GM18508 (cell line): Measurements from ENCODE around the gene CD300LB.
"Not testable (repeated sequence)": the region's sequence is repeated elsewhere in the genome, so short reads cannot be mapped to it uniquely, and the experiment has no call there.

Experiments used
- ATAC-seq: cut with Tn5 transposase; IDR thresholded peaks from one replicate; pipeline ENCODE4 v1.9.1; 2021; ENCODE audit warnings: moderate number of reproducible peaks; ENCODE audit not compliant: insufficient read depth, unreplicated experiment

CD300LB gene

DNA sequence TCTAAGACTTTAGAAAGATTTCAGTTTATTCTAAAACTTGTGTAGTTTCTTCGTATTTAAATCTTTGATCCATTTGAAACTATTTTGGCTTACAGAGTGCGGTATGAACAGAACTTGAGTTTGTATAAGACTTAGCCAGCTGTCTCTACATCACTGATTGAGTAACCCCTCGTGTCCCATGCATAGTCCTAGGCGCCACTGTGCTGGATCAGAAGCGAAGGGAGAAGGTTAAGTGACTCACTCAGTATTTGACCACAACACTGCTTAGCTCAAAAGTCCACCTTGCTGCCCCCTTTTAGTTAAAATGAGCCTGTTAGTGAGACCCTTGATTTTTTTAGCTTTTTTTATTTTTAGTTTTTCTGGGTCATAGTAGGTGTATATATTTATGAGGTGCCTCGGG is 28.4 kb downstream of the CD300LB start:
- no peak for ATAC-seq

DNA sequence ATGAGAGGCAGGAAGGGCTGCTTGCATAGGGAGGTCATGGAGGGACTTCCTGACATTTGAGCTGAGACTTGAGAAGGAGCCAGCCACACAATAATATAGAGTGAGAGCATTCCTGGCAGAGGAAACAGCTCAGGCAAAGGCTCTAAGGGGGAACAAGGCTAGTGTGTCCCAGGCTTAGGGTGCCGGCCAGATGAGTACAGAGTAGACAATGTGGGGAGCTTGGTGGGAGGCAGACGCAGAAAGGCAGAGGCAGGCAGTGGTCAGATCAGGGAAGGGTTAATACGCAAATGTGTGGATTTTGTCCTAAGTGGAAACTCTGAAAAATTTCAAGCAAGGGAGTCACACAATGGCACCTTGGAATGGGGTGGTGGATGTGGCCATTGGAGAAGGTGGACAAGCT is 31.3 kb downstream of the CD300LB start:
- no peak for ATAC-seq

DNA sequence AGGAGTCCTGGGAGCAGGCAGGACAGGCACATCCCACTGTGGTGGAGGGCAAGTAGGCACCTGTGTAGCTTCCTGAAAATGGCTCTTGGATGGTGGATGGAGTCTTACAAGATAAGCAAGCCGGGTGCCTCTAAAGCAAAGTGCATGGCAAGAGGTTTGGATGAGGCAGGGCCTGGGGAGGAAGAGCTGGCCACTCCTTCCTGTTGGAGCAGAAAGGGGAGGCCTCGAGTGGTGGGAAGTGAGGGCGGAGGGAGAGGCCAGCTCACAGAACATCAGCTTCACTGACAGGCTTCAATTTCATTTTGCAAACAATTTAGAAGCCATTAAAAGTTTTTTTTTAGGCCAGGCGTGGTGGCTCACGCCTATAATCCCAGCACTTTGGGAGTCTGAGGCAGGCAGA is 33.8 kb downstream of the CD300LB start:
- ATAC-seq, result no peak

DNA sequence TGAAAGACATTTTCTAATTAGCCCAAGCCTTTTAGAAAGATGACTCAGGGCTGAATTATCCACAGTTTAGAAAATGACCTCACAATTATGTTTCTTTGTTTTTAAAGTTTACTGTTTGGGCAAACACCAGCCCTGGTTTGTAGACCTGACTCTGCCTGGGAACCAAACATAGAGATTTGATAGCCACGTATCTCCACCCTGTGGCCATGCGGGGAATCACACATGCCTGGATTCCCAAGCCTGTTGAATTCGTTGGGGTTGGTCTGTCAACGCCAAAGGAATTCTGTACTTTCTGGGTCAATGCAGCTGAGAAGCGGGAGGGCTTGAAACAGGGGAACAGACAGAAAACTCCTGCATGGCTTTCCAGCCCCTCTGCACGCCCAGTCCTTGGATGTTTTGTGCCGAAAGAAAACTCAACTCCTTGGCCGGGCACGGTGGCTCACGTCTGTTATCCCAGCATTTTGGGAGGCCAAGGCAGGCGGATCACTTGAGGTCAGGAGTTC is 37.9 kb downstream of the CD300LB start:
- no peak for ATAC-seq

DNA sequence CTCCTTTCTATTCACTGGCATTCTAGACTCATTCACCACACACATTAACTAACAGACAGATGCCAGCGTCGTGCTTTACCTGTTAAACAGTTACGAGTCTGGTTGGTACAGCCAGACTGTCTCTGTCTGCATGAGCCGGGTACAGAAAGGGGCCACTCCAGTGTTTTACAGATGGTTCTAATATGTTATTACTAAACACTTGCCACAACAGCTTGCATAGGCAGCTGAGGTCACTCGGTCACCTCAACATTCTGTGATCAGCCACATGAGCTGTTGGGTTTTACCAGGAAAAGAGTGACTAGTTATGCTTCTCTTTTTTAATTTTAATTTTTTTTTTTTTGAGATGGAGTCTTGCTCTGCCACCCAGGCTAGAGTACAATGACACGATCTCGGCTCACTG is 39.6 kb downstream of the CD300LB start:
- no peak for ATAC-seq

DNA sequence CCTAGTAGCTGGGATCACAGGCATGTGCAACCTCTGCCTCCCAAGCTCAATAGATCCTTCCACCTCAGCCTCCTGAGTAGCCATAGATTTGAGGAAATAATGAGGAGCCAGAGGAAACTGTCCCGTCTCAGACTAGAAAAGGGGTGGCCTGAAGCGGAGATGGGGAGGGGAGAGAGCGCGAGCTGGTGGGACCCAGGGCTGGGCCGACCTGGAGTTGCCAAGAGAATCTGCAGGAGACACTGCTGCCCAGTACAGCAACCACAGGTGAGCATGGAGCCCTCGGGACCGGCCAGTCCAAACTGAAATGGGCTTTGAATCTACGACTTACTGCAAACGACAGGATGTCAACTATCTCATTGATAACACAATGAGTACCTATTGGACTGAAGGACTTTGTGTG is 40.6 kb downstream of the CD300LB start:
- no peak for ATAC-seq

DNA sequence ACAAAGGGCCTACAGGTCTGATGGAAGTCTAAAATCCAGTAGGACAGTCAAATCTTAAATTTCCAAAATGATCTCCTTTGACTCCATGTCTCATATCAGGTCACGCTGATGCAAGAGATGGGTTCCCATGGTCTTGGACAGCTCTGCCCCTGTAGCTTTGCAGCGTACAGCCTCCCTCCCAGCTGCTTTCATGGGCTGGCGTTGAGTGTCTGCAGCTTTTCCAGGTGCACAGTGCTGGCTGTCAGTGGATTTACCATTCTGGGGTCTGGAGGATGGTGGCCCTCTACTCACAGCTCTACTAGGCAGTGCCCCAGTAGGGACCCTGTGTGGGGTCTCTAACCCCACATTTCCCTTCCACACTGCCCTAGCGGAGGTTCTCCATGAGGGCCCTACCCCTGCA is 43.0 kb downstream of the CD300LB start:
- not testable (repeated sequence) for ATAC-seq

DNA sequence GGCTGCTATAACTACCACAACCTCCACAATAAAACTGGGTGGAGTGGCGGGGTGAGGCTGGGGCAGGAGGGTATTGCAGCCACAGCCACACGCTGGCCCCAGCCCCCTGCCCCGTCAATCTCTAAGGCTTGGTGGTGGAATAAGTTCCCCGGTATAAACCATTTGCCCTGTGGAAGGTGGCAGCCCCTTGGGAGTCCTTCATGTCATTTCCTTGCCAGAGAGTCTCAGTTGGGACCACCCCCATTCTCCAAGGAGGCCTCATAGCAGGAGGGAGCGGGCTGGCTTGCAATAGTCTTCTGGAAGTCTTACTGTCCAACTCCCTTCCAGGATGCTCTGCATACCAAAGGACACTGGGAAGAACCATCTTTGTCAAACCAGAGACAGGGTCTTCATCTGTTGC is 45.4 kb downstream of the CD300LB start:
- ATAC-seq, result no peak

DNA sequence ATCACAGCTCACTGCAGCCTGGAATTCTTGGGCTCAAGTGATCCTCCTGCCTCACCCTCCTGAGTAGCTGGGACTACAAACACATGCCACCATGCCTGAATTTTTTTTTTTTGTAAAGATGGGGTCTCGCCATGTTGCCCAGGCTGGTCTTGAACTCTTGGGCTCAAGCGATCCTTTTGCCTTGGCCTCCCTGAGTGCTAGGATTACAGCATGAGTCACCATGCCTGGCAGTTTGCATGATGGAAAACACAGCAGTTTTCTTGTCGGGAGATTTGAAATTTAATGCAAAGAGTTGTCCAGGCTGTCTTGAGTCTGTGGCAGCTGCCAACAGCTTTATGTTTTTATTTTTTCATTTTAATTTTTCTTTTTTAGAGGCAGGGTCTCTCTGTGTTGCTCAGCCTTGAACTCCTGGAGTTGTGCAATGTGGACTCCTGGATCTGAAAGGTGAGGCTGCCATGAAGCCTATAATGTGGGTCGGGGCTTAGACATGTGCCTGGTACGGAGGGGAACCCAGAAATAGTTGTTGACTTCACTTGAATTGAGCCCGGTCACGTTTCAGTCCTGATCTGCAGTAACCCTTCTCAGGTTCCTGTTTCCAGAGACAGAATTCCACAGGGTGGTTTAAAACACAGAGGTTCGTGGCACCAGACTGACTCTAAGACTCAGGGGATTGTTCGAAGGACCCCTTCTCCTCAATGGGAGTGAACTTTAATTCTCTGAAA is 46.1 kb downstream of the CD300LB start:
- ATAC-seq, result no peak

DNA sequence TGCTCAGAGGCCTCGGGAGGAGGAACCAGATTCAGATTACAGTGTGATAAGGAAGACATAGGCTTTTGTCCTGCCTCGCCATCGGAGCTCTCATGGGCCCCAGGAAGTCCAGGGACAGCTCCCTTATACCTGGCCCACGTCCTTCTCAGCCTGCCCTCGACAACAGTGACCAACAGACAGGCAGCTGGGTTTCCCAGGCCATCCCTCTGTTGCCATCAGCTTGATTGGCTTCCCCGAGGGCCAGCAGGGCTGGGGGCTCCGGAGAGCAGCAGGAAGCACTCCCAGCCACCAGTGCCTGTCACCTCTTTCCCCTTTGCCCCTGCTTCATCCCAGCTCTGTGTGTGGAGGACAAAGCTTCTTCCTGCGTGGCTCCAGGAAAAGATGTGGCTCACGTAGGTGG is 47.2 kb downstream of the CD300LB start:
- no peak for ATAC-seq

DNA sequence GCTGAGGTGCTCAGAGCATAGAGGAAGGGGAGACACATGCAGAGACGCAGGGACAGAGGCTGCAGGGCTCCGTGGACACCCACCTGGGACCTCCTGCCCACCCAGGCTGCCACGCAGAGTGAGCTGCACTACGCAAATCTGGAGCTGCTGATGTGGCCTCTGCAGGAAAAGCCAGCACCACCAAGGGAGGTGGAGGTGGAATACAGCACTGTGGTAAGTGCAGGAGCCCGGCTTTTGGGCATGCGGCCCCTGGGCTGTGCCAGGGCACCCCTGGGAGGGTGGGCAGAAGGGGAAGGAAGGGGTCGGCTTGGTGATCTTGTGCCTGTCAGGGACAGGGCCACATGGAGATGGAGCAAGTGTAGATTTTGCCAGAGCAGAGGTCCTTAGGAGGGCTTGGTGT is 49.7 kb downstream of the CD300LB start:
- ATAC-seq, result no peak

DNA sequence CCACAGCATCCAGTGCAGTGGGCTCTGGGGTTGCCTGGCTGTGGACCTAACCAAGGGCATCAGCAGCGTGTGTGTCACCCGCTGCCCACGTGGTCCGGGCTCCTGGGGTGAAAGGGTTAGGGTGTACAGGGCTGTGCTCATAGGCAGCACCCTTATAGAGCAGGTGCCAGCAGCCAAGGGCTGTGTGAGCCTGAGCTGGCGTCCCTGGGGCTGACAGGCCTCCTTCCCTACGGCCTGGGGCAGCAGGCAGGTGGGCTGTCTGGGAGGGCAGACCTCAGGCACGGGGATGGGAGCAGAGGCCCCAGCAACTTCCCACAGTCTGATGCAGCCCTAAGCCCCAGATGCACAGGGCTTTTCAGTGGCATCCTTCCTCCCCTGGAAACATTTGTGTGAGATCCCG is 51.0 kb downstream of the CD300LB start:
- no peak for ATAC-seq

DNA sequence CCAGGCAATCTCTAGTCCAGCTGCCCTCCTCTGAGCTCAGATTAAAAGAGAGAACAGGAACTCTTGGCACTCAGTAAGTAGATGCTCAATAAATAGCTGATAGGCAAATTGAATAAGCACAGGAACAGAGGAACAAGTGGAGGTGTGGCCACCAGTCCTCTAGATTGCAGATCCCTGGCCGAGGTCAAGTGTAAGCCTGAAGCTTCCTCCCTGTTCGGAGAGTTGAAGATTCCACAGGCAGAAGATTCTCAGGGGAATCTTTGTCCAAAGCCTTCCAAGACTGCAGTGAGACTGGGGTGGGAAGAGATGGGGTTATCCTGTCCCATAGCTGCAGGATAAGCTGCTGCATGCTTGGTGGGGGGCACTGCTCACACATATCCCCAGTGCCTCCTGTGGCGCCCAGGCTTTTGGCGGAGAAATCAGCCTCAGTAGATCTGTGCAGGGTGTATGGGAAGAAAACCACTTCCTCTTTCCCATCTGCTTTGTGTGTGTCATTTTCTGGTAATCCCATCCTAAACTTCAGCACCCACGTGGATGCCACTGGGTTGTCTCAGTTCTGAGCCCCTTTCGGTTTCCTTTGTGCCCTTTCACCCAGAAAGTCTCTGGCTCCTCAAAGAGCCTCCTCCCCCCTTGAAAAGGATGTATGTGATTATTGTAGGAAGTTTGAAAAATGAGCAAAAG is 52.7 kb downstream of the CD300LB start:
- ATAC-seq, result no peak

DNA sequence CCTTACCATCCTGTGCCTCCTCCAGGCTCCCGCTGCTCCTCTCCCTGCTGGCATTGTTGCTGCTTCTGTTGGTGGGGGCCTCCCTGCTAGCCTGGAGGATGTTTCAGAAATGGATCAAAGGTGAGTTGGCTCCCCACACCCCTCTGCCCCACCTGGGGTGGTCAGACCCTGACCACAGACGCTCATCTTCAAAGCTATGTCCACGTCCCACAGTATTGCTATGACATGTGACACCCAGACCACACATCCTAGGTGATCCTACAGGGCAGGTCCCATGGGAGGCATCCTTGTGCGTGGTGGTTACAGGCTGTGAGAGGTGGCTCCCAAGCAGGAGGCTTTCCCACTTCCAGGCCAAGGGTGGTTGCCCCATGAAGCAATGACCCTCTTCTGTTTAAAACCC is 53.9 kb downstream of the CD300LB start:
- no peak for ATAC-seq

DNA sequence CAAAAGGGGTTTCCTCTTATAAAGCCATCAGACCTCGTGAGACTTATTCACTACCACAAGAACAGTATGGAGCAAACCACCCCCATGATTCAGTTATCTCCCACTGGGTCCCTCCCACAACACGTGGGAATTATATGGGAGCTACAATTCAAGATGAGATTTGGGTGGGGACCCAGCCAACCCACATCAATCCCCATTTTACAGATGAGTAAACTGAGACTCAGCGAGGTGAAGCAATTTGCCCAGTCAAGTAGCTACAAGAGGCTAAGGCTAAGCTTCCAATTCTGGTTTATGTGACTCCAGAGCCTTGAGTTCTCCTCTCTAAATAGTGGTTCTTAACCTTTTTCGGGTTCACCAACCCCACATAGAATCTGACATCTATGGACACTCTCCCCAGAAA is 56.1 kb downstream of the CD300LB start:
- no peak for ATAC-seq

DNA sequence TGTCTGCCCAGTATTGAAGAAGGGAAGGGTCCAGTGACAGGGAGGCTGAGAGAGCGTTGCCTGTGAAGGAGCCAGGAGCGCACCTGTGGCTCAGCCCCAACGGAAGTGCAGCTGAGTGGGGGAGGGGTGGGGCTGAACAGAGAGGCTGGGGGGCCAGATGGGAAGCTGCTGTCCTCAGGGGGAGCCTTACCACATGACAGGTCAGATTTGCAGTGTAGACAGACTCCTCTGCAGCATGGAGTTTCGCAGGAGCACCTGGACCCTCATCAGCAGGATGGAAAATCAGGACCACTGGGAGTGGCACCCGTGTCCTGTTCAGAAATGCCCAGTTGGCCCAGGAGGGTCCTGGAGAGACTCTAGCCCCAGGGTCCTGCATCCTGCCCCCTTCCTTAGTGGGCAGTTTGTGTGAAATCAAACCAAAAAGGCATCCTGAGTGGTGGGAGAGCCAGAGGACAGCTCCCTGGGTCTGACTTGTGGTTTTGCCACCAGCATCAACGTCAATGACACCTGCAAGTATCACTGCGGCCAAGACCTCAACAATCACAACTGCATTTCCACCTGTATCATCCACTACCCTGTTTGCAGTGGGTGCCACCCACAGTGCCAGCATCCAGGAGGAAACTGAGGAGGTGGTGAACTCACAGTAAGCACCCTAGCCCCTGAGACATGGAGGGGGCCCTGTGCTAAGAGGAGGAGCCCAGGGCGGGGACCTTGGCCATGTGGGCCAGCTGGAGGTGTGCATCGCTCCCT is 57.1 kb downstream of the CD300LB start:
- no peak for ATAC-seq

DNA sequence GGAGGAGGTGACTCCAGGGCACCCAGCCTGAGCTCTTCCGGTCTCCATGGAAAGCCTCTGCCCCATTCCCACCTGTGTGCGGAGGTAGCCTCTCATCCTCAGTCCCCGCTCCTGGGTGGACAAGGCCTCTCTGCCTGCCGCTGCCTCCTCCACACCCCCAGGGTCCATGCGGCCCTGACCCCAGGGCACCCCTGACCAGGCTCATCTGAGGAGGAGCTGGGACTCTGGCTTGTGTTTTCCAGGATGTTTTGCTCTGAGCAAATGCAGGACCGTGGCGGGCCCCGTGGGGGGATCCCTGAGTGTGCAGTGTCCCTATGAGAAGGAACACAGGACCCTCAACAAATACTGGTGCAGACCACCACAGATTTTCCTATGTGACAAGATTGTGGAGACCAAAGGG is 58.0 kb downstream of the CD300LB start:
- no peak for ATAC-seq

DNA sequence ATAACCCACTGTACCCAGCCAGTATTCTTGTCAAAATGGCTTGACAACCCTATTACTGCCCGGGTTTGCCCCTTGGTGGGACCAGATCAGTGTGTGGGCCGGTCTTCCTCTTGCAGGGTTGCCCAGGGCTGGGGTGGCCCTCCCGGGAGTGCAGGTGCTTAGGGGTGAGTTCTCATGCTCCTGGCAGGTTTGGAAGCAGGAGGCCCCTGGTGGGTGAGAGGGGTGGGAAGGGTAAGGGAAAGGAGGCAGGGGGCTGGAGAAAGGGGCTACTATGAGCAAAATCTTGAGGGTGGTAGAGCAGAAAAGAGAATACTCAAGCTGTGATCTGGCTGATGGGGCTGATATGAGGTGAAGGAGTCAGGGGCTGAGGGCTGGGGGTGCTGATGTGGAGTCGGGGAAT is 58.4 kb downstream of the CD300LB start:
- no peak for ATAC-seq

DNA sequence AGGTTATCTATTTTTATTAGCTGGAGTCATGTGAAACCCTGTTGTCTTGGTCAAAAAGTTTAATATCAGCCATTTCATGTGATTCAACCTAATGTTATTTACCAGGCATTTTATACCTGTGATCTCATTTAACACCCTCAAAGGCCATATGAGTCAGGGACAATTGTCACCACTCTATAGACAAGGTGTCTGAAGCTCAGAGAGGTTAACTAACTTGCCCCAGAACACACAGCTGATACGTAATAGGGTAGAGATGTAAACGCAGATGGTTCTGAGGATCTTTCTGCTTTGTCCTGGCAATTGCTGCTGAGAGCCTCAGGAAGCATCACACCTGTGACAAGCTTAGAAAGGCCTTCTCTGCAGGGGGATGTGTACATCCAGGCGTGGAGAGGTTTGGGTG is 59.9 kb downstream of the CD300LB start:
- ATAC-seq, result no peak
